ENCODE results near the gene TGFB1. TPM values are rescaled to one million over a fixed set of nuclear protein-coding genes. Genes with fewer than 3 reads are reported as not detected.

The TGFB1 gene
- total and polyA plus RNA-seq, 9 of the 15 experiments (the other 6 are each of a cell fraction or from before 2014, with no cell fraction given): 0.24 to 159 (median 17.2) TPM

DNA sequence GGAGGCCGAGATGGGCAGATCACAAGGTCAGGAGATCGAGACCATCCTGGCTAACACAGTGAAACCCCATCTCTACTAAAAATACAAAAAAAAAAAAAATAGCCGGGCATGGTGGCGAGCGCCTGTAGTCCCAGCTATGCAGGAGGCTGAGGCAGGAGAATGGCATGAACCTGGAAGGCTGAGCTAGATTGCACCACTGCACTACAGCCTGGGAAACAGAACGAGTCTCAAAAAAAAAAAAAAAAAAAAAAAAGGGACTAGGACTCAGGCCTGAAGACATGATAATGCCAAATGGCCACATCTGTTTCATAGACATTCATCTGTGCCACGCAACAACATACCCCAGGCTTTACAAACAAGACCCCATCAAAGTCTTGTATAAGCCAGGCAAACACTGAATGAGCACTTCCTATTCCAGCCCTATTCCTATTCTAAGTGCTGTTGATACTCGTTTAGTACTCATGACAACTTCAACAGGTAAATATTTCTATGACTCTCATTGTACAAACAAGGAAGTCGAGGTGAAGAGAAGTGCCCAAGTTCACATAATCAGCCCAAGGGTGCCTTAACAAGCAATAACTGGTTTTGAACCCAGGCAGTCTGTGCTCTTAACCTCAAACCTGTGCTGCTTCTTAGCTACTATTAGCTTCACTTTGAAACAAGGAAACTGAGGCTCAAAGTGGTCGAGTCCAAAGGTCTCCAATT lies 8.6 kb upstream of the TGFB1 start (continued):
- TF ChIP-seq MYBL2 (IDR thresholded peaks at IDR 0.05; ENCODE audit: low read depth) (no peak), MYBL2 (CRISPR knock-in tag; IDR thresholded peaks at IDR 0.05; ENCODE audit: borderline replicate concordance) (no peak), CEBPG (CRISPR knock-in tag; IDR thresholded peaks at IDR 0.05) (no peak), CEBPG (tag; conservative IDR thresholded peaks at IDR 0.05 in 1 of 2, IDR thresholded peaks at IDR 0.05 in 1 of 2) (no peak), PTBP1 (IDR thresholded peaks at IDR 0.05; ENCODE audit: low read depth, low read length) (no peak)
- TF ChIP-seq, protein P1, sequence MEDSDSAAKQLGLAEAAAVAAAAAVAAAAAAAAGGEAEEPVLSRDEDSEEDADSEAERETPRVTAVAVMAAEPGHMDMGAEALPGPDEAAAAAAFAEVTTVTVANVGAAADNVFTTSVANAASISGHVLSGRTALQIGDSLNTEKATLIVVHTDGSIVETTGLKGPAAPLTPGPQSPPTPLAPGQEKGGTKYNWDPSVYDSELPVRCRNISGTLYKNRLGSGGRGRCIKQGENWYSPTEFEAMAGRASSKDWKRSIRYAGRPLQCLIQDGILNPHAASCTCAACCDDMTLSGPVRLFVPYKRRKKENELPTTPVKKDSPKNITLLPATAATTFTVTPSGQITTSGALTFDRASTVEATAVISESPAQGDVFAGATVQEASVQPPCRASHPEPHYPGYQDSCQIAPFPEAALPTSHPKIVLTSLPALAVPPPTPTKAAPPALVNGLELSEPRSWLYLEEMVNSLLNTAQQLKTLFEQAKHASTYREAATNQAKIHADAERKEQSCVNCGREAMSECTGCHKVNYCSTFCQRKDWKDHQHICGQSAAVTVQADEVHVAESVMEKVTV (CRISPR knock-in tag; IDR thresholded peaks at IDR 0.05): no peak

DNA sequence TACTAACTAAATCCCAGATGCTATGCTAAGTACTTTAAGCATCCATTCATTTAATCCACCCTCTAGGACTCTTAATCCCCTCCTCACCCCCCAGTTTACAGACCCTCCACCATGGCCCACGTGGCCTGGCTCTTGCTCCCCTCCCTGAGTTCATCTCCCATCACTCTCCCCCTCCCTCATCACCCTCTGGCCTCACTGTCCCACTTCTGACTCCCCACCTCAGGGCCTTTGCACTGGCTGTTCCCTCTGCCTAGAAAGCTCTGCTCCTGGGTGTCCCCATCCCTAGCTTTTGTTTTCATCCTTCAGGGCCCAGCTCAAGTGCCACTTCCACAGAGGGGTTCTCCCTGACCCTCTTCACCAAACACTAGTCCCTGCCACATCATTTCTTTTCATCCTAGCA lies 6.0 kb upstream of the TGFB1 start:
- FAIRE-seq: no peak
- Histone ChIP-seq H3K9ac (ENCODE audit: insufficient read depth in 1 of 2, low read depth in 2 of 2, low read length in 2 of 2) (no peak overlapping the region), H3K9me3 (replicated peaks; ENCODE audit: control insufficient read depth, insufficient read depth, low read depth, low read length) (no peaks in the 10 kb centered on the region), H4K20me1 (replicated peaks; ENCODE audit: control insufficient read depth, insufficient read depth, low read length) (no peaks in the 10 kb centered on the region), H3K27me3 (ENCODE audit: control insufficient read depth in 2 of 2, insufficient read depth in 2 of 2, low read length in 2 of 2) (no peaks in the 10 kb centered on the region), H3K4me1 (replicated peaks in 1 of 2; ENCODE audit: control insufficient read depth in 2 of 2, insufficient read depth in 2 of 2, low read length in 2 of 2) (peaks cover 7 to 17% of the 10 kb centered on the region in 2 experiments; a peak in 4 of 5 replicates), H3K36me3 (ENCODE audit: control insufficient read depth, insufficient read depth, low read length) (peaks cover 9% of the 10 kb centered on the region; the same call in 2 of the 3 replicates), H3K27ac (ENCODE audit: extremely low read depth, low read depth, low read length) (no peak overlapping the region), H3K4me3 (no peak overlapping the region), H2AFZ (ENCODE audit: low read depth, low read length) (no peak overlapping the region), H3K4me2 (ENCODE audit: insufficient read depth, low read length) (no peak overlapping the region), H3K9me1 (ENCODE audit: control insufficient read depth, insufficient read depth, low read length) (no peaks in the 10 kb centered on the region), H3K79me2 (ENCODE audit: control insufficient read depth, insufficient read depth, low read length) (peaks cover 12% of the 10 kb centered on the region)
- no TSS peak for BruUV-seq (replicated peaks)
- TF ChIP-seq KDM1A (IDR thresholded peaks at IDR 0.05) (peak in 1 of 2 experiments; percentile 44; a peak in 1 of 4 replicates), CTBP1 (IDR thresholded peaks at IDR 0.05; ENCODE audit: borderline replicate concordance) (no peak), RBM25 (IDR thresholded peaks at IDR 0.05; ENCODE audit: low read depth, low read length, severe bottlenecking) (peak; percentile 18)
- in situ Hi-C loops (cut with MboI): no loop called here
- intact Hi-C loops (cut with micrococcal nuclease): loop anchor here (10.0 kb wide), 1 partner anchor 75 kb away; the partner anchor contains the start of gene DMAC2
- DNase-seq (ENCODE audit: extremely low read depth in 1 of 4, low spot score in 3 of 4): no peak
- POLR2A ChIA-PET: interaction anchor here (0.8 kb wide), 1 partner anchor 25 kb away, joined by 3 read pairs; no protein-coding TSS in a partner anchor
- no peak for ATAC-seq
- 83% methylated on average over 1 of the region's 1 CpG for WGBS (ENCODE audit: insufficient coverage, low coverage, missing lambda C conversion rate)
- CTCF ChIA-PET (ENCODE audit: low intra/inter-chr PET ratio): no interaction called here
